CD4-positive, alpha-beta T cell treated with Interleukin-2 at 100 ng/mL for 4 hours (primary cell): ENCODE measurements around the gene NRM.
A peak's percentile ranks its signal among the peaks of the same experiment; 100 is the strongest.
"Not testable (repeated sequence)": the region's sequence is repeated elsewhere in the genome, so short reads cannot be mapped to it uniquely, and the experiment has no call there.

Experiments
- DNase-seq: peaks from one replicate; pipeline ENCODE4 v3.0.0-alpha.2; 2020; ENCODE audit warnings: low spot score

The NRM gene

GRCh38 chr6:30690403-30691207, at the start of gene NRM:
Gene NRM, minus strand, starts transcription at chr6:30690984. Its CDS starts 10 bp downstream, at chr6:30690974.
- DNase-seq: peak; percentile 58

- no peak for DNase-seq
These were observed 49.7 kb upstream of the NRM start for GRCh38 chr6:30740540-30740870.

- DNase-seq: no peak
These were observed 47.7 kb upstream of the NRM start for GRCh38 chr6:30738532-30738931.

GRCh38 chr6:30735668-30736314, 45.0 kb upstream of the NRM start:
- no peak for DNase-seq

GRCh38 chr6:30732237-30732943, 41.6 kb upstream of the NRM start:
- no peak for DNase-seq

- peak; percentile 87 for DNase-seq
These were observed 40.0 kb upstream of the NRM start for GRCh38 chr6:30730601-30731435.

GRCh38 chr6:30727920-30728553, 37.3 kb upstream of the NRM start:
- no peak for DNase-seq

- DNase-seq: no peak
These were observed 36.0 kb upstream of the NRM start for GRCh38 chr6:30726506-30727413.

GRCh38 chr6:30725713-30726505, 35.1 kb upstream of the NRM start:
- DNase-seq: no peak

GRCh38 chr6:30724906-30725667, 34.3 kb upstream of the NRM start:
- no peak for DNase-seq

- not testable (repeated sequence) for DNase-seq
These were observed 33.3 kb upstream of the NRM start for GRCh38 chr6:30723843-30724741.

- DNase-seq: not testable (repeated sequence)
These were observed 32.5 kb upstream of the NRM start for GRCh38 chr6:30723159-30723842.

- DNase-seq: peak; percentile 88
These were observed 31.7 kb upstream of the NRM start for GRCh38 chr6:30722280-30723112.

GRCh38 chr6:30722025-30722279, 31.2 kb upstream of the NRM start:
- DNase-seq: peak; percentile 30

- DNase-seq: peak; percentile 95
These were observed 30.6 kb upstream of the NRM start for GRCh38 chr6:30721198-30722024.

- DNase-seq: peak; percentile 44
These were observed 30.0 kb upstream of the NRM start for GRCh38 chr6:30720738-30721197.
